SKM-1 treated with dmso at 0.1 percent for 144 hours (cell line): ENCODE measurements around the gene CCDC74B.
"Not testable (repeated sequence)": the region's sequence is repeated elsewhere in the genome, so short reads cannot be mapped to it uniquely, and the experiment has no call there.

Experiments
- DNase-seq: peaks from one replicate; lab custom pipeline; 2025; ENCODE audit not compliant: unreplicated experiment; lab: John Stamatoyannopoulos, UW

CCDC74B gene

DNA sequence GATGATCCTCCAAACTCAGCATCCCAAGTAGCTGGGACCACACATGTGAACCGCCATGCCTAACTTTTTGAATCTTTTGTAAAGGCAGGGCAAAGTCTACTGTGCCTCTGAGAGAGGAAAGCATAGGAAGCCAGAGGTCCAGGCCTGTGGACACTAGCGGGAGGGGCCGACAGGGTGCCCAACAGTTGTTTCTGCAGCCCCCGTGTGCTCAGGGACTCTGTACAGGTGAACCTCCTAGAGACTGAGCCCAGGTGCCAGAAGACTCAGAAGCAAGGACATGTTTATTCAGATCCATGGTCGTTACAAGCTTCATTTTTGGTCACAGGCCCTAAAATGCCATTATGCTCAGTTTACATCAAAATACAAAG is 6.2 kb upstream of the CCDC74B start:
- not testable (repeated sequence) for DNase-seq

DNA sequence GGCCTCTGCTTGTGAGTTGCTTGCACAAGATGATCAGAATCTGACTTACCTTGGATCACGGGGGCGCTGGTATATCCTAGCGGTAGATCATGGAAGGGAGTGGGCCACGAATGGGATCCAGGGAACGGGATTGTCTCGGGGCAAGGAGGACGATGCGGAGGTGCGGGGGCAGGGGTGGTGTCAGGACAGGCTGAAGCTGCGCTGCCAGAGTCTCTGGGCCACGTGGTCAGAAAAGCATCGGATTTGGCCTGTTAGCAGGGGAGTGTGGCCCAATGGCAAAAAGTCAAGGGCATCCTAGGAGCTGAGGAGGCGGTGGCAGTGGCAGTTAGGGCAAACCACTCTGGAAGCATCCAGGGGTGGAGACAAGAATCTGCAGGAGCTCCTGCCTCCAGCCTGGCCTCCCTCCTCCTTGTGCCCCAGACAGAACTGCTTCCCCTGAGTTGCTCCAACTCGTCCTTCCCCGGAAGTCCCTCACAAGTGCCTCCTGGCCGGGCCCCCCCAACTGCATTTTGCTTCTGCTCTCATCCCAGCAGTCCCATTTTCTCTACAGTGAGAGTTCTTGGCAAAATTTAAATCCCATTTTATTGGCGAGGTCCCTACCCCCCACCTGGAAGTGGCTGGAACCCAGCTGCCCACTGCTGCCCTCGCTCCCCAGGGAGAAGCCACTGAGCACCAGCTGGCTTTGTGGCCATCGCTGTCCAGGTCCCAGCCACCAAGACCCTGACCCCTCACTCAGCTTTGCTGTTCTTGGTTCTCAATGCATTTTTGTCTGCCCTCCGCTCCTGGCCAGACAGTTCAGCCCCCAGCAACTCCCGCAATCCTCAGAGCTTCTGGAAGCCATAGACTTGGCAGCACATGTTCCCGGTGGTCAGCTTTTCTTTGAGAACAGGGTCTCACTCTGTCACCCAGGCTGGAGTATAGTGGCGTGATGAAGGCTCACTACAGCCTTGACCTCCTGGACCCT is 5.6 kb upstream of the CCDC74B start:
- DNase-seq = no peak

DNA sequence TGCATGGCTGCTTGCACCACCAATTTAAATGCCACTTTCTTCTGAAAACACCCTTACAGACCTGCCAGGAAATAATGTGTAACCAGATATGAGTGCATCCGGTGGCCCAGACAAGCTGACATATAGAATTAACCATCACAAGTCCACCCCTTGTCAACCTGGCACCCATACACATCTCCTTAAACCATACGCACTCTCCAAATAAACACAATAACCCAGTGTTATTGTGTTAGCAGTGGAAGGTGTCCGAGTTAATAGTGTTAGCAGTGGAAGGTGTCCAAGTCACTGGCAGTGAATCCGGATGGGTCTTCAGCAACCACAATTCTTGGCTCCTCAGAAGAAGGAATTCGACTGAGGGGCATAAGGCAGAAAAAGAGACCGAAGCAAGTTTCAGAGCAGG is 3.6 kb upstream of the CCDC74B start:
- DNase-seq = not testable (repeated sequence)

DNA sequence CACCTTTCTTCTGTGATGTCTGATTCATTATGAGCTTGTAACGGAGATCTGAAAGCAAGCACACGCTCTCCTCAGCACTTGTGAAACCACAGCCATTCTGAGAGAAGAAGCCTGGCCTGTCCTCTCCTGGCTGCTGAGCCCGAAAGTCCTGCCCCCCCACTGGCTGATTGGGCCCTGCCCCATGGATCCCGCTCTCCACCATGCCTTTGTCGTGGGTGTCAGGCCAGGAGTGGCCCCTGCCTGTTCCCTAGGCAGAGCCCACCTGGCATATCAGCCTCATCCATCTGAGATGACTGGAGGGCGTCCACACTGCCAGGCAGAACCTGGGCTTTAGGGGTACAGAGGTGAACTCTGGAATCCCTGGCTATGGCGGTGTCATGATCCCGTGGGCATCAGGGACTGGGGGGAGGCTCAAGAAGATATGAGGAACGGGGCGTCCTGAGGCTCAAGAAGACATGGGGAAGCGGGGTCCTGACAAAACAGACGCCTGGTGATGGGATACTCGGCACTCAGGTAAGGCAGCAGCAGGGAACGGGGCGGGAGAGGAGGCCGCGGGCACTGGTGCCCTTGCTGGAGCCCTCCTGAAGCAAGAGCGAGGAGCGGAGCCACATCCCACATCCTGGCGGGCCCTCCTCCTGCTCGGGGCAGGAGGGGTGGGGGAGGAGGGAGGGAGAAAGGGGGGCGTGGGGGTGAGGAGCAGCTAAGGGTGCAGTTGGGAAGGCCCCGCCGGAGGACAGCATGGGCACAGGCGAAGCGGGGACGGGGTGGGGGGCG is 1.5 kb downstream of the CCDC74B start:
- DNase-seq = not testable (repeated sequence)

DNA sequence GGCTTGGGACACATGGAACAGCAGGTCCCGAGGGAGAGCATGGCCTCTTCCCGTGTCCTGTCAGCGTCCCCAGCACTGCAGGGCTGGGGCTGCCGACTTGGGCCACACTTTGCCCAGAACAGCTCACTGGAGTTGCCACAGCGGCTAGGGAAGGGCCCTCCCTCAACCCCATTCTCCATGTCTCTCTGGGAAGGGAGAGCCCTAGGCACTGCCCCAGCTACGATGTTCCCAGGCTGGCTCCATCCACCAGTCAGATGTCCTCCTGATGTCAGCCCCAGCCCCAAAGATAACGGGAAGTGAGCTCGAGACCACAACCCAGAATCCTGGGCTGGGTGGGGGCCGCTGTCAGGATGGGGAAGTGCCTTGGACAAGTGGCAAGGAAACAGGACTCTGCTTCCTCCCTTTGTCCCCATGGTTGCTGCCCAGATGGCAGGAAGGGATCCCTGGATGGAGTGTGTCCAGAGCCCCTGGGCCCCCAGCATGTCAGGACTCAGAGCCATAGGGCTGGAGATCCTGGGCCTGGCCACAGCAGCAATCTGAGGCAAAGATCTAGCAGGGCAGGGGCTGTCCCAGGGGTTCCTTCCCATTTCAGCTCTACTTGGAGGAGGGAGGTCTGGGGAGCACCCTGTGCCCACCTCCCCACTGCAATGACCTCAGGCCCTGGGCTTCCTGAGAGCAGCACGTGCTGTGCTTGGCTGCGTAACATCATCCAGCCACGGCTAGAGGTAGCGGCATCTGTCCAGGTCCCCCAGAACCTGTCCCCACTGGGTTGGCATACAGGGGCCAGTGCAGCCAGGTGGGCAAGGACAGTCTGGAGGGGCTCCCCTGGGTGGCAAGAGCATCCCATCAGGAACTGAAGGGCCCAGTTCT is 2.3 kb downstream of the CCDC74B start:
- DNase-seq = not testable (repeated sequence)

DNA sequence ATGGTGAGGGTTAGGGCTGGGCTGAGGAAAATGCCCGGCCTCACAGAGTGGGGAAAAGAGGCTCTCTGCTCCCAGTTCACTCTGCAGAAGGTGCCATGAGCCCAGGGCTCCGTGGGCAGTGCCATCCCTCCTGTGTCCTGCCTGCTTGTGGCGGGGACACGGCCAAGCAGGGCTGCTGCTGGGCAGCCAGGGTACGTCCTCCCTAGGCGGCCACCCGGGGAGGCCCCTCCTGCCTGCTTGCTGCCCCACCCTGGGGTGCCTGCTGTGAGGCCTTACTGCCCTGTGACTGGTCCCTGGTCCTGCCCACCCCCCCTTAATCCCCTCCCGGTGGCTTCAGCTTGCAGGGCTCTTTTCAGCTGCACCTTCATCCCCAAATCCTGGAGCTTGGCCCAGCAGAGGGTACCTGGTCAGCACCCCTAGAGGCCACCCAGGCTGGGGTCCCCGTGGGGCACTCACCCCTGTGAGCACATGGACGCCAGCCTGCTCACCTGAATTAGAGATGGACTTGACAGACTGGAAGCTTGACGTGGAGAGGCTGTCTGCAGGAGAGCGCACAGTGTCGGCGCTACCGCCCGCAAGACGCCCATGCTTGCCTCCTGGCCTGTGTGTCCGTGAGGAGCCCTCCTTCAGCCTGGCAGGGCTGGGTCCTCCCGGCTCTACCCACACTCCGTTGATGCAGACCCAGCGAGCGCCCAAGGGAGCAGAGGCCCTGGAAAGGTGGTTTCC is 3.1 kb downstream of the CCDC74B start:
- DNase-seq = not testable (repeated sequence)

DNA sequence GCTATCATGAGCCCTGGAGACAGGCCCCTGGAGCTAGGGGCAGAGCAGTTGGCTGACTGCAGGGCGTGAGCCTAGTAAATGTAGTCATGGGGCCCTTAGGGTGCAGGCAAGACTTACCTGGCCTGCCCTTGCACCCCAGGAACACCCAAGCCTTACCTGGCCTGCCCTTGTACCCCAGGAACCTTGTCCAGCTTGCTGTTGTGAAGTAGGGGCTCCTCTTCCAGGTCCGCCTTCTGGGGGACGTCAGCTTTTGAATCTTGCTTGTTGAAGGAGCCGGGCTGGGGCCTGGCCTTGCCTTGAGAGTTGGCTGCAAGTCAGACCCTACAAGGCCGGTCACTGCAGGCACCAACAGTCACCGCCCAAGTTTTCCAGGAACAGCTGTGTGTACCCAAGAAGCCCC is 3.9 kb downstream of the CCDC74B start:
- DNase-seq = not testable (repeated sequence)

DNA sequence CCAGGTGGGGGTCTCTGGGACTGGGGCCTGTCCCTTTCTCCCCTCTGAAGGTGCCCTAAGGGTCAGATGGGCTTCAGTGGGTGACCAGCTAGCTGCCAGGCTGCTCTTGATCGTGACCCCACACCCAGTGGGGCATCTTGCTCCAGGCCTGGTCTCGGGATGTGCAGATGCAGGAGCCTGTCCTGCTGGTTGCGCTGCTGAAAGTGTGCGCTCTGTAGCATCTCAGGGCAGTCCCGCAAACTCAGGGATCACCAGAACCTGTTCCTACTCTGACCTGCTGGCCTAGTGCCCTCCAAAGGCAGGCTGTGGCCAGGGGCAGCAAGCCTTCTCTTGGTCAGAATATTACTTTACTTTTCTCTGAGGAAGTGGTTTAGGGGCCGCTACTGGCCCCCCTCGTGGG is 4.4 kb downstream of the CCDC74B start:
- DNase-seq = not testable (repeated sequence)

DNA sequence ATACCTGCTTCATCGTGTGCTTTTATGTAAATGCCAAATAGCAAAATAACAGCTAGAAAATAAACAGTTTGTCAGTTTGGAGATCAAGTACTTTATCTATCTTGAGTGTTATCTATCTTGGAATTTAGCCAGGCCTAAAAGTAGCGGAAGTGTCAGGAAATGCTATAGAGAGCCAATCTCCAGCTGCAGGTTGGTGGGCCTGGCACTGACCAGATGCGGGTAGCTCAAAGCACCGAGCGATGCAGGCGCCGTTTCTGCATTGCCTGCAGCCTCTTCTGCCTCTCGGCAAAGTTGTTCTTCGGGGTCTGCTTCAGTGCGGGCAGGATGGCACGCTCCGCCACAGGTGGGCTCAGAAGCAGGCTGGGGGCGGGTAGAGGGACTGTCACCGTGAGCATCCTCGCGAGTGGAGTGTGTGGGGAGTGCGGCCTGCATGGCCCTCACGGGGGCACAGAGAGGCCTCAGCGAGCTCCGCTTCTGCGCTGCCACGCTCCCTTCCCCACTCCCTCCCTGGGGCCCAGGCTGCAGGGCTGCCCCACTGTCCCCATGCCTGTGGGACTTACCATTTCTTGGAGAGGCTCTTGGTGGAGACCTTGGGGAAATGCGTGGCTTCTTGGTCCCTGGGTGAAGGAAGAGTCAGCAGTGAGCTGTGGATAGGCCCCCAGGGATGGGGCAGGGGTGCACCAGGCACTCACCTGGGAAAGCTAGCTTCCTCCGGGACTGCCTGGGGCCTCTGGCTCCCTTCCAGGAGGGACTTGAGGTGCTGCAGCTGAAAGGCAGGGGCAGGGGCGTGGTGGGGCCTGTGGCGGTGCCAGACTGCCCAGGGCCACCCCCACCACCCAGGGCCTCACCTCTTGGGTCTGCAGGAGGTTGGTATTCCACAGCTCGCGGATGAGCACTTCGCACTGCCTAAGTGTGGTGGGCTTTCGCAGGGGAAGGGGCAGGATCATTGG is 5.3 kb downstream of the CCDC74B start:
- DNase-seq = not testable (repeated sequence)

DNA sequence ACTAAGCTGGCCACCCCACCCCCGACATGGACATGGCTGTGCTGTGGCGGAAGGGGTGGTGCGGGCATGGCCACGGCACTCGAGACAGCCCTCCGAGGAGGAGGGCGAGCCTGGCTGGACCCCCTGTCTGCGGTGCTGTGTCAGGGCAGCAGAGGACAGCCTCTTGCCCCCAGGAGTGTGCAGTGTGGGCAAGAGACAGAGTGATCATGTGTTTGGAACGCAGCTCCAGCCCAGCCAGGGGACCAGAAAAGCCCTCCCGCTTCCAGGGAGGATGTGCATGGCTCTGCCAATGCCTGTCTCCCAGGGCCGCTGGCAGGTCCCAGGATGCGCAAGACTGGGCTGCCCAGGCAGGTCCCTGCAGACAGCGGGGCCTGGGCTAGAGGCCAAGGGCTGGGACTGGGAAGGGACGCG is 6.1 kb downstream of the CCDC74B start:
- DNase-seq = not testable (repeated sequence)

DNA sequence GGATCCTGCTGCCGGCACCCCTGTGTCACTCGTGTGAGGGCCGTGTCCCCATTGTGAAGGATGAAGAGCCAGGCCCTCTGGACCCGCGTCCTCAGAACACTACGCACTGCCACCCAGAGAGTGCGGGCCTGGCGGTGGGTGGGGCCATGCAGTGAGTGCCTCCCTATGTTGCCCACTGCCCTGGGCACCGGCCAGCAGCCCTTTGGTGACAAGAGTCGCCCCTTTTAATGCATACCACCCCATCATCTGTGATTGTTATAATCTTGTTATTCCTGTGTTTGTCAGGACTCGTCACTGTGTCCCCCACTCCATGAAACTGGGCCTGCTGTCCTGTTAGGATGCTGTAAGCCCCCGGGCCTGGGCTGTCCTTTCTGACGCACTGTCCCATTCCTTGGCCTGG is 6.6 kb downstream of the CCDC74B start:
- not testable (repeated sequence) for DNase-seq

DNA sequence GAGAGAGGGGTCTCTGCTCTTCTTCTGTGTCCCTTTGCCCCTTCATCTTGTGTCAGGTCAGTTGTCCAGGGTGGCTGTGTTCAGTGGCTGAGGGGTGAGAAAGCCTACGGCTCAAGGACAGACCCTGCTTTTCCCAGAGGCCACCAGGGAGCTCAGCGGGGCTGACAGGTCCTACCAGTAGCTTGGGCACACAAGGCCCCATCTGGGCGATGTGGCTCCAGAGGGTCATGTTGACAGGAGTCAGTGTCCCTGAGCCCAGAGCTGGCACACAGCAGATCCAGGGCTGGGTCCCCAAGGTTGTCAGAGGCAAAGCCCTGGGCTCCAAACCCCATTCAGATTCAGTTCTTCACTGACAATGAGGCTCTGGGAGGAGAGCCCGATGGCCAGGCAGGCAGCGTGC is 7.8 kb downstream of the CCDC74B start:
- not testable (repeated sequence) for DNase-seq

DNA sequence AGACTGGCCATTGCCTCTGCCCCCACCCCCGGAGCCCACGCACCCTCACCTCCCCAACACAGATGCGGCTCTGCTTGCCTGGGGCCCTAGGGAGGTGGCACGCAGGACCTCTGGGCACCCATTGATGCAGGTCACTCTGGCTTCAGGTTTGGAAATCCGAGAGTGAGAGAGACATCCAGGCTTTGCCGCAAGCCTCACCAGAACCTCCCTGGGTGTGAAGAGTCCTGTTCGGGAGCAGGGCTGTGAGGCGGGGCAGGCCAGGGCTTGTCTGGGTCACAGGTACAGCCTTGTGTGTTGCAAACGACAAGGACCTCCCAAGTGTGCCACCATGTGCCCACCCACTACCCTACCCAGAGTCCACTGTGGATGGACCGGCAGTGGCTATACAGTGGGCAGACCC is 8.4 kb downstream of the CCDC74B start:
- not testable (repeated sequence) for DNase-seq

DNA sequence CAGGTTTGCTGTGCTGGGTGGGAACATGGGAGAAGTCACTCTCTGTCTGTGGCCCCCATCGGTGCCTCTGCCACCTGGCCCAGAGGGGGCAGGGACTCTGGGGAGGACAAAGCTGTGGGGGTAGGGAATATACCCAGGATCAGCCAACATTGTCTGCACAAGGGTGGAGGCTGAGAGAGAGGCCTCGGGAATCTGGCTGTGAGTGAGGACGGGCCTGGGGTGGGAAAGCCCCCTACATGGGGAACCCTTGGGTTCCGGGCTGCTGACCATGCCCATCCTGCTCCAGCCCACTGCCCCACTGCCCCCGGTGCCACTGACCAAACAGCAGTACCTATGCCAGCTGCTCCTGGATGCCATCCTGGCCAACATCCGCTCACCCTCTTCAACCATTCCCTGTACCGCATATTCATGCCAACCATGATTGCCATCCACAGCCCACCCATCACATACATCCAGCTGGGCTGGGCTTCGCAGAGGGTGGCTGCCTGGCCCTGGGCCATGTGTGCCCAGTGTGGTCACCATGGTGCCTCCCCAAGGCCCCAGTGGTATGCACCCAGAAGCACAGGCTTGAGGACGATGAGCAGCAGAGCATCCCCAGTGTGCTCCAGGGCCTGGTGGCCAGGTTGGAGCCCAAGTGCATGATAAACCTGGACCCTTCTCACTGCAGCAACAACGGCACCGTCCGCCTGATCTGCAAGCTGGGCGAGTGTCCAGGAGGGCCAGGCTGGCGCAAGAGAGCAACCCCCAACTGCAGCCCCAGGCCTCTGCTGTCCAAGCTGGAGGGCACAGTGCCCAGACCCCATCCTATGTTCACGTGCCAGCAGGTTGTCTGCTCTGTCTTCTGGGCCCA is 9.0 kb downstream of the CCDC74B start:
- DNase-seq = no peak

DNA sequence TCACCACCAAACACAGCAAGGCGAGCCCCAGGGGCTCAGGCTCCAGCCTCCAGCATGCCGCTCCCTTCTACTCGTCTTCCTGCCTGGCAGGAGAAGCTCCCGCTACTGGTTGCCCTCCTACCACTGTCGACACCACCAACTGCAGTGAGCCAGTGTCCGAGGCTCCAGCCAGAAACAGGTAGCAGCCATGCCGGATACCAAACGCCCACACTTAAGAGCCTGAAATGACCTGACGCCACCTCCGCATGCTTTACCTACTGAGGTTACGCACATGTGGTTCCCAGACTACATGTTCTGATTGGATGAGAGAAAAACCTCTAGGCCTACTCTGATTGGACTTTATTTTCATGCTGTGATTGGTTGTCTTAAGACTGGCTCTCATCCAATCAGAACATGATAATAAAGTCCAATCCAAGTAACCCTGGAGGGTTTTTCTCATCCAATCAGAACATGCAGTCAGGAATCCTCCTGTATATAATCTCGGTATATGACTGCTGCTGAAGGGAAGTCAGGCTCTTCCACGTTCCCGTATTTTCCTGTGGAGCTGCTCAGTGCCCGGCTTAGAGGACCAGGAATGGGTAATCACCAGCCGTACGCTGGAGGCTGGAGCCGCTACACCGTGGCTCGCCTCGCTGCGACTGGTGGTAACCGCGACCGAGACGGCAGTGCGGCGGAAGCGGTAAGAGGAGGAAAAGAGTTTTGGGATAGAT is 15.6 kb downstream of the CCDC74B start, which contains the start of gene POTEF:
TSS of gene POTEF (minus strand) at position 103 of the 710 bp plus-strand sequence. CDS start 8,707 bp downstream, outside the sequence.
- DNase-seq = not testable (repeated sequence)

DNA sequence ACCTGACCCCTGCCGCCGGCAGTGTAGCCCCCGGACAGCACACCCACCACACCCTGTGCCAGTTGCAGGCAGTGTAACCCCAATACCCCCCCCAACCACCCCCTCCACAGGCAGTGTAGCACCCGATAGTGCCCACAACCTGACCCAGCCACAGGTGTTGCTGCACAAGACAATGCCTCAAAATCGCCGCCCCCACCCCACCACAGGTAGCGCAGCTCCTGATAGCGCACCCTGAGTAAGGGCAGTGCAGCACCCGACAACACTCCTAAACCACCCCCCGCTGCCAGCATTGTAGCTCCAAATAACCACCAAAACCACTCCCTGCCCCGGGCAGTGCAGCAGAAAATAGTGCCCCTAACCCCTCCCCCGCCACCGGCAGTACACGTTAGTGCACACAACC is 16.4 kb downstream of the CCDC74B start:
- DNase-seq = not testable (repeated sequence)

DNA sequence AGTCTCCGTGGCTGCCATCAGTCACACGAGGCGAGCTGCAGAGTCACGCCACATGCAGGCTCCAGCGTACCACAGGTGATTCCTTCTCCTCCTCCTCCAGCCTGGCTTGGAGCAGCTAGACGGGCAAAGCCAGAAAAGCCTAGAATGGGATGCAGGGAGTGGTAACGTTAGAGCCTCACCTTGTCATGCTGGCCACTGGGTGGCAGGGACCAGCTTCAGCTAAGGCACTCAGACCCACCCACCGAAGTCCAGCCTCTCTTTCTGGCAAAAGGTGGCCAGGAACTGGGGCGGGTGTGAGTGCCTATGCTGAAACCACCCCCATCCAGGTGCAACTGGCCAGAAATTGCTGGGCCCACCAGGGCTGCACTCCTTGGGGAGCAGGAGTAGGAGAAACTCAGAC is 17.2 kb downstream of the CCDC74B start:
- DNase-seq = not testable (repeated sequence)
